ENCODE measurements around the gene FASN.

FASN gene

DNA sequence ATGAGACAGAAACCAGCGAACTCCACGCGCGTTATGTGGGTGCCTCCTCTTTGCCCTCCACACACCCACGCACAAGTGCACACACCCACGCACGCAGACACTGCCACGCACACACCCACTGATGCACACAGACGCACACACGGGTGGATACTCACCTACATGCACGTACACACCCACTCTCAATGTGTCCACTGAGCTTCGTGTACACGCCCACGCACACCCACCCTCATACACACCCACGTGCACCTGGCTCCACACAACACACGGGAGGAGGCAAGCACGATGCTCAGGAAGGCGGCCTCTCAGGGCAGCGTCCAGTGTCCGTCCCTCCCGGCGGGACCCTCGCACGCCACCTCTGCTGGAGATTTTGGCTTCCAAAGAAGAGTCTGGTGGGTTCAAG lies 50.7 kb downstream of the FASN start:
- WGBS, result 94% methylated on average over 24 of the region's 24 CpGs

DNA sequence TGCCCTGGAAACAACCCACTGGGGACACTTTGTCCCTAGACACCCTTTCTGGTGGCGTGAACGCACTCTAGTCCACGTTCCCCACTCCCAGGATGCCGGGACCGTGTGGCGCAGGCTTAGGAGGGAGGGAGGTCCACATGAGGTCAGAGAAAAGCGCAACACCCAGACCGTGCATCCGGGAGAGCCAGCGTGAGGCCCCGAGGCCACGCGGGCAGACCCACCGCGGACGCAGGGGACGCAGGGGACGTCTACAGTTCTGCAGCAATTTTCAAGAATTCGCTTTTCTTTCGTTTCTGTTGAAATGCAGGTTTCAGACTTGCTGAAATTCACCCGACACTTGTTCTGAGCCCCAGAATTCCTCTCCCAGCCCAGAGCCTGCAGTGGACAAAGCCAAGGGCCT lies 51.1 kb downstream of the FASN start:
- H3K4me1 ChIP-seq (ENCODE audit: control insufficient read depth, insufficient read depth, low read depth, low read length), result peaks cover 22% of the 10 kb centered on the region
- H3K36me3 ChIP-seq (ENCODE audit: control insufficient read depth in 1 of 2, insufficient read depth in 2 of 2, low read depth in 1 of 2, low read length in 2 of 2), result peaks cover 36 to 50% of the 10 kb centered on the region in 2 experiments
- H3K27ac ChIP-seq (ENCODE audit: low read length, poor library complexity, severe bottlenecking), result no peak overlapping the region
- no peak overlapping the region for H2AFZ ChIP-seq (ENCODE audit: low read depth, low read length)
- no peak overlapping the region for H3K14ac ChIP-seq (ENCODE audit: low read length in 2 of 2)
- H2BK120ac ChIP-seq (ENCODE audit: low read depth, low read length), result no peak overlapping the region
- no peak overlapping the region for H3K4me2 ChIP-seq (ENCODE audit: low read length, poor library complexity, severe bottlenecking)
- H4K91ac ChIP-seq (ENCODE audit: low read length), result no peak overlapping the region
- no peak overlapping the region for H2AK5ac ChIP-seq (ENCODE audit: low read length, severe bottlenecking)
- no peak overlapping the region for H3K4ac ChIP-seq (ENCODE audit: low read depth in 1 of 2, low read length in 2 of 2)
- no peaks in the 10 kb centered on the region for H3K27me3 ChIP-seq (ENCODE audit: control insufficient read depth in 1 of 2, insufficient read depth in 1 of 2, low read length in 2 of 2)
- H2BK5ac ChIP-seq (ENCODE audit: low read depth, low read length, poor library complexity, severe bottlenecking), result no peak overlapping the region
- H2BK15ac ChIP-seq (ENCODE audit: low read depth, poor library complexity, severe bottlenecking), result no peak overlapping the region
- no peak overlapping the region for H3K9ac ChIP-seq (ENCODE audit: low read length)
- no peak overlapping the region for H3K4me3 ChIP-seq (ENCODE audit: insufficient read depth in 1 of 2, low read depth in 1 of 2, low read length in 2 of 2)
- H3K79me1 ChIP-seq (replicated peaks; ENCODE audit: low read length, poor library complexity, severe bottlenecking), result peaks cover 20% of the 10 kb centered on the region
- H4K8ac ChIP-seq (ENCODE audit: low read length), result no peak overlapping the region
- H2BK12ac ChIP-seq (ENCODE audit: low read length in 2 of 2), result no peak overlapping the region
- H3K18ac ChIP-seq (ENCODE audit: low read depth in 1 of 2, low read length in 2 of 2), result no peak overlapping the region
- DNase-seq, result no peak
- WGBS, result 98% methylated on average over 21 of the region's 21 CpGs
- H3K23ac ChIP-seq (ENCODE audit: low read length in 2 of 2), result no peak overlapping the region
- no peaks in the 10 kb centered on the region for H3K9me3 ChIP-seq (ENCODE audit: control insufficient read depth, low read length)

More for the DNA sequence above, 50.7 kb downstream of the FASN start:
- H4K91ac ChIP-seq (ENCODE audit: low read length), result peak overlapping the region; percentile 47
- peaks cover 21% of the 10 kb centered on the region for H3K4me1 ChIP-seq (ENCODE audit: control insufficient read depth, insufficient read depth, low read depth, low read length)
- H2BK120ac ChIP-seq (ENCODE audit: low read depth, low read length), result no peak overlapping the region
- H3K79me1 ChIP-seq (replicated peaks; ENCODE audit: low read length, poor library complexity, severe bottlenecking), result peaks cover 20% of the 10 kb centered on the region
- no peak overlapping the region for H3K4ac ChIP-seq (ENCODE audit: low read depth in 1 of 2, low read length in 2 of 2)
- H3K4me3 ChIP-seq (ENCODE audit: insufficient read depth in 1 of 2, low read depth in 1 of 2, low read length in 2 of 2), result no peak overlapping the region
- no peaks in the 10 kb centered on the region for H3K27me3 ChIP-seq (ENCODE audit: control insufficient read depth in 1 of 2, insufficient read depth in 1 of 2, low read length in 2 of 2)
- no peak overlapping the region for H2BK5ac ChIP-seq (ENCODE audit: low read depth, low read length, poor library complexity, severe bottlenecking)
- H2BK15ac ChIP-seq (ENCODE audit: low read depth, poor library complexity, severe bottlenecking), result no peak overlapping the region
- H2BK12ac ChIP-seq (ENCODE audit: low read length in 2 of 2), result no peak overlapping the region
- peak overlapping the region in 1 of 2 experiments; percentile 14 for H3K14ac ChIP-seq (ENCODE audit: low read length in 2 of 2)
- no peak for DNase-seq
- H3K9ac ChIP-seq (ENCODE audit: low read length), result no peak overlapping the region
- H3K27ac ChIP-seq (ENCODE audit: low read length, poor library complexity, severe bottlenecking), result no peak overlapping the region
- H4K8ac ChIP-seq (ENCODE audit: low read length), result no peak overlapping the region
- H3K36me3 ChIP-seq (ENCODE audit: control insufficient read depth in 1 of 2, insufficient read depth in 2 of 2, low read depth in 1 of 2, low read length in 2 of 2), result peaks cover 36 to 50% of the 10 kb centered on the region in 2 experiments
- no peak overlapping the region for H3K18ac ChIP-seq (ENCODE audit: low read depth in 1 of 2, low read length in 2 of 2)
- no peak overlapping the region for H2AK5ac ChIP-seq (ENCODE audit: low read length, severe bottlenecking)
- no peaks in the 10 kb centered on the region for H3K9me3 ChIP-seq (ENCODE audit: control insufficient read depth, low read length)
- H2AFZ ChIP-seq (ENCODE audit: low read depth, low read length), result no peak overlapping the region
- no peak overlapping the region for H3K4me2 ChIP-seq (ENCODE audit: low read length, poor library complexity, severe bottlenecking)
- H3K23ac ChIP-seq (ENCODE audit: low read length in 2 of 2), result no peak overlapping the region

DNA sequence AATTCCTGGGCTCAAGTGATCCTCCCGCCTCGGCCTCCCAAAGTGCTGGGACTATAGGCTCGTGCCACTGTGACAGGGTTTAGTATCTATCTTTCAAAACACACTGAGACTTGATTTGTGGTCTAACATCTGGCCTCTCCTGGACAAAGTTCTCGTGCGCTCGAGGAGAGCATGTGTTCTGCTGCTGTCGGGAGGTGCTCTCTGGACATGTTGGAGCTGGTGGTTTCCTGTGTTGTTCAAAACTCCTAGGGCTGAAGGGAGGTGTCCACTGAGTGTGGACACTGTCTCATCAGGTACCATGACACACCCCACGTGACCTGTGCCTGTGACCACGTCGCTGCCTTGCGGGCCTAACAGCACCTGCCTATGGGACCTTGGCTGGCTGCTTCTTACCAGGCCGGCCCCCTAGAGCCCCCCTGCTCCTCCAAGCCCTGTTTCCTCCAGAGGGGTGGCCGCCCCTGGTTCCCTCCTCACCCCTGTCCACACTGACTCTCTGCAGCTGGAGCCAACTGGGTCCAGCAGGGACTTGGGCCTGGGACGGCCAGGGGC lies 52.0 kb downstream of the FASN start:
- no peak overlapping the region for H3K14ac ChIP-seq (ENCODE audit: low read length in 2 of 2)

DNA sequence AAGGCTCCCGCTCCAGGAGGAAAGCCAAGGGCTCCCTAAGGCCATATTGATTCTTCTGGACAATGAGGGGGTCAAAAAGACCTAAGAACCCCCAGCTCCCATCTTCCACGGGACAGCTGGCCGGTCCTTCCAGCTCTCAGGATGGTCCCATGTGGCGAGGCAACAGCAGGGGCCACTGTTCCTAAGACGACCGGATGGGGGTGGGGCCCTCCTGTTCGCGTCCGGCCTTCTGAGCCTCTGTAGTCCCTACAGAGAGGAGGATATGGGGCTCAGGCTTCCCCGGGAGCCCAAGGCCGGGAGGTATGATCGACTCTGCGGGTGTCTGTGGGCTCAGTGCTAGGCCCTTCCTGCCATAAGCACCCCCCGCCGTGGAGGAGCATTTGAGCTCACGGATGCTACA lies 54.5 kb downstream of the FASN start:
- Histone ChIP-seq H3K4me2 (ENCODE audit: low read length, poor library complexity, severe bottlenecking) (no peak overlapping the region), H3K9me3 (ENCODE audit: control insufficient read depth, low read length) (no peaks in the 10 kb centered on the region), H3K4me1 (ENCODE audit: control insufficient read depth, insufficient read depth, low read depth, low read length) (peaks cover 7% of the 10 kb centered on the region), H3K4me3 (ENCODE audit: insufficient read depth in 1 of 2, low read depth in 1 of 2, low read length in 2 of 2) (no peak overlapping the region), H2BK12ac (ENCODE audit: low read length in 2 of 2) (no peak overlapping the region), H2AK5ac (ENCODE audit: low read length, severe bottlenecking) (no peak overlapping the region), H4K91ac (ENCODE audit: low read length) (no peak overlapping the region), H2BK120ac (ENCODE audit: low read depth, low read length) (no peak overlapping the region), H3K27ac (ENCODE audit: low read length, poor library complexity, severe bottlenecking) (no peak overlapping the region), H2BK5ac (ENCODE audit: low read depth, low read length, poor library complexity, severe bottlenecking) (no peak overlapping the region), H2AFZ (ENCODE audit: low read depth, low read length) (no peak overlapping the region), H3K27me3 (ENCODE audit: control insufficient read depth in 1 of 2, insufficient read depth in 1 of 2, low read length in 2 of 2) (no peaks in the 10 kb centered on the region), H3K9ac (ENCODE audit: low read length) (no peak overlapping the region), H3K14ac (ENCODE audit: low read length in 2 of 2) (no peak overlapping the region), H3K4ac (ENCODE audit: low read depth in 1 of 2, low read length in 2 of 2) (no peak overlapping the region), H3K36me3 (ENCODE audit: control insufficient read depth in 1 of 2, insufficient read depth in 2 of 2, low read depth in 1 of 2, low read length in 2 of 2) (peaks cover 20 to 26% of the 10 kb centered on the region in 2 experiments), H3K79me1 (replicated peaks; ENCODE audit: low read length, poor library complexity, severe bottlenecking) (peaks cover under 1% of the 10 kb centered on the region), H3K23ac (ENCODE audit: low read length in 2 of 2) (no peak overlapping the region), H3K18ac (ENCODE audit: low read depth in 1 of 2, low read length in 2 of 2) (no peak overlapping the region), H2BK15ac (ENCODE audit: low read depth, poor library complexity, severe bottlenecking) (no peak overlapping the region), H4K8ac (ENCODE audit: low read length) (no peak overlapping the region)
- WGBS, result 83% methylated on average over 16 of the region's 16 CpGs
- no peak for DNase-seq

More for the DNA sequence above, 52.0 kb downstream of the FASN start:
- Histone ChIP-seq H3K18ac (ENCODE audit: low read depth in 1 of 2, low read length in 2 of 2) (no peak overlapping the region), H3K27ac (ENCODE audit: low read length, poor library complexity, severe bottlenecking) (no peak overlapping the region), H2BK5ac (ENCODE audit: low read depth, low read length, poor library complexity, severe bottlenecking) (no peak overlapping the region), H3K4me3 (ENCODE audit: insufficient read depth in 1 of 2, low read depth in 1 of 2, low read length in 2 of 2) (no peak overlapping the region), H3K4ac (ENCODE audit: low read depth in 1 of 2, low read length in 2 of 2) (no peak overlapping the region), H4K8ac (ENCODE audit: low read length) (no peak overlapping the region), H3K4me2 (ENCODE audit: low read length, poor library complexity, severe bottlenecking) (no peak overlapping the region), H3K9me3 (ENCODE audit: control insufficient read depth, low read length) (no peaks in the 10 kb centered on the region), H3K23ac (ENCODE audit: low read length in 2 of 2) (no peak overlapping the region), H3K9ac (ENCODE audit: low read length) (no peak overlapping the region), H4K91ac (ENCODE audit: low read length) (no peak overlapping the region), H3K27me3 (ENCODE audit: control insufficient read depth in 1 of 2, insufficient read depth in 1 of 2, low read length in 2 of 2) (no peaks in the 10 kb centered on the region), H2AFZ (ENCODE audit: low read depth, low read length) (no peak overlapping the region), H3K4me1 (ENCODE audit: control insufficient read depth, insufficient read depth, low read depth, low read length) (peaks cover 21% of the 10 kb centered on the region), H2AK5ac (ENCODE audit: low read length, severe bottlenecking) (no peak overlapping the region), H2BK12ac (ENCODE audit: low read length in 2 of 2) (no peak overlapping the region), H3K36me3 (ENCODE audit: control insufficient read depth in 1 of 2, insufficient read depth in 2 of 2, low read depth in 1 of 2, low read length in 2 of 2) (peaks cover 36 to 50% of the 10 kb centered on the region in 2 experiments), H3K79me1 (replicated peaks; ENCODE audit: low read length, poor library complexity, severe bottlenecking) (peaks cover 20% of the 10 kb centered on the region), H2BK120ac (ENCODE audit: low read depth, low read length) (no peak overlapping the region), H2BK15ac (ENCODE audit: low read depth, poor library complexity, severe bottlenecking) (no peak overlapping the region)
- WGBS, result 80% methylated on average over 14 of the region's 14 CpGs
- DNase-seq, result no peak

Data from mesenchymal stem cell (in vitro differentiated cells and primary cell).